CD4-positive, alpha-beta T cell treated with Interleukin-4 for 4 hours (primary cell): ENCODE data around the gene DAB1.
"Not testable (repeated sequence)": the region's sequence is repeated elsewhere in the genome, so short reads cannot be mapped to it uniquely, and the experiment has no call there.

ENCODE experiments used
- DNase-seq: peaks from one replicate; pipeline ENCODE4 v3.0.0-alpha.2; 2020

The DAB1 gene

DNA sequence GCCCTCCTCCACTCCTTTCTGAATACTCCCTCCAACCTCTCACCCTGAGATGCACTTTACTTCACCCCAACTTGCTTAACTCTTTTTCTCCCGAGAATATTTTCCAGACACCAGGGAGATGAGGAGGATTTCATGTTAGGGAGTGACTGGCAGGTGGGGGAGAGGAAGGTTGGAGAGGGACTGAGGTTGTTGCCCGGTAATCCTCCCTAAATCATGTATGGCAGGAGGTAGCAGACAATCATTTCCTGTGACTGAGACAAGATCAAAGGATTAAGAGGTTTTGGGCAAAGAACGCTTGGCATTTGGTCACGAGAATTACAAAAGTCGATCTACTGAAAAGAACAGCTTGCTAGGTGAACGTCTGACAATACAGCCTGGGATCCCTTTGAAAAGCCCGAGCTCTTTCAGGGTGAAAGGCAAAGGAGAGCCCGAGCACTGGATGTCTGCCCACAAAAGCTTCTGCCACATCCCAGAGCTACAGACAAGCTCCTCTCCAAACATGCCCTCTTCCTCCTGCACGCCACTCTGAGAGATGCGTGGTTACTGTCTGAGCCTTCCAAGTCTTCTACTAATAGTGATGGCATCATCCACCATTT is 154.1 kb downstream of the DAB1 start:
- DNase-seq, result no peak

DNA sequence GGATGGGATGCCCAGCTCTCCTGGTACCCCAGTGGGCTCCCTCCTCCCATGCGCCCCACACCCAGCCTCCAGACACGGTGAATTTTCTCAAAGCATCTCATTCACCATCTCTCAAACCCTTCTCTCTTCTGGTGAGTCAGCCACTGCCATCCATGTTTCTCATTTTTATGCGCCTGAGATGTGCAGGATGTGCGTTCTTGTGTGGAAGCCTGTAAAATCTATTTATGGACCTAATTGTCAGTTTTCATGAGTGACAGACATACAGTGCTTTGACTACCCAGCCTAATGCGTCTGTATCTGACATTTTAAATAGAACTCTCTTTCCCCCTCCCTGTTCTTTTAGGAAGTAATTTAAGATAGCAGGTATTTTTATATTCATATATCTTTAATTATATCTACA is 158.8 kb downstream of the DAB1 start:
- DNase-seq, result no peak

DNA sequence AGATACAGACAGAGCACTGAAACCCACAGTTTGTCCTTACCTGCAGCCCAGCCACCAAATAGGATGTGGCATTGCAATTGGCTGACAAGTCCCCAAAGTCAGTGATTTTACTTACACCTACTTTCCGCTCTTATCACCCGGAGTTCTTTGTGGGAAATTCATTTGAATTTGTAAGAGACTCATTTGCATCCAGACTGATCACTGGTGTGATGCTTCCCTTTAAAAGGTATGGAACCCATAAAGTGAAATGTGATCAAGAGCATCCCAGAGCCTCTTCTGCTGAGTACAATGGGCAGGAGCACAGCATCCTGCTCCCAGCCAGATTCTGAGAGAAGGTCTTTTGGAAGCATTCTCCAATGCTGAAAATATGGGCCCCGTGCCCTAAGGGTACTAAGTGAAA is 161.4 kb downstream of the DAB1 start:
- DNase-seq, result no peak

DNA sequence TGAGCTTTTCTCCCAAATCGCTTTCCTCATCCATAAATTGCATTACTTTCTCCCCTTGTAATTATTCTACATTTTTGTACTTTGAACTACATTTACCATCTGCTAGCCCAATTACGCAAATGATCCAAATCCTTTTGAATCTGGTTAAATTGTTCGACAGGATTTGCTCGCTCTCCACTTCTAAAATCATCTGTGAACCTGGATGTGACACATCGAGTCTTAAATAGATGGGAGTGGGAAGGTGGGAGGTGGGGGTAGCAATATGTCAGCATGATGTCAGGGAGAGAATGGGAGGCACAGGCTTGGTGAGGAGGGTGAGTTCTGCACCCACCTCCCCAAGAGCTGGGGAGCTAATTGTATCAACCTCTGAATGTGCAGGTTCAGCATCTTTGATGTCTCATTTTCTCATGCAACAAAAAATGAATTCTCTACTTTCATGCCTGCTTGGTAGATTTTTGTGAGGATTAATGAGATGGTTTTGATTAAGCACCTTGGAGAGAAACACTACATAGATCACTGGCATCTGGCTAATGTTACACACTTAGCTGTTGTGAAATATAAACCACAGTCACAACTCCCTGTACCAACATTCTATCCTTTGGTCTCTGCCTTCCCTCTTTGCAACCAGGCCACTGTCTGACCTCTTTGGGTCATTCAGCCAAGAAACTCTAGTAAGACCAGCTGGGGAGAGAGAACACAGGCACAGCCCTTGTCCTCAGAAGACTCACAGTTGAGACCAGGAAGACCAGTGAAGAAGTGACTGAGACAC is 165.1 kb downstream of the DAB1 start:
- no peak for DNase-seq

DNA sequence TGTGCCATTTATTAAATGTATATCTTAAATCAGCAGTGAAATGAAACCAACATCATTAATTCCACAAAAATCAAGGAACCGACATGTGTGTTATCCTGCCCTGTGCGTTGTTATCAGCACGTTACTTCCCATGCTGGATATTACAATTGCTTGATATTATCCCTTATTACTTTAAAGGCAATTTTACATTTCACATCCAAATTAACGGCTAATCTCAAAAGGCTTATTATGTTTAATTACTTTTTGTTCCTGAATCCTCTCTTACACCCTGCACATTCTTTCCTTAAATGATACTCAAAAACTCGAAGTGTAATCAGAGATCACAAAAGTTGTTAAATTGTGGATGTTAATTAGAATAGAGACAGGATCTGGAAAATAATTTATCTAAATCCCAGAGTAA is 167.9 kb downstream of the DAB1 start:
- no peak for DNase-seq

DNA sequence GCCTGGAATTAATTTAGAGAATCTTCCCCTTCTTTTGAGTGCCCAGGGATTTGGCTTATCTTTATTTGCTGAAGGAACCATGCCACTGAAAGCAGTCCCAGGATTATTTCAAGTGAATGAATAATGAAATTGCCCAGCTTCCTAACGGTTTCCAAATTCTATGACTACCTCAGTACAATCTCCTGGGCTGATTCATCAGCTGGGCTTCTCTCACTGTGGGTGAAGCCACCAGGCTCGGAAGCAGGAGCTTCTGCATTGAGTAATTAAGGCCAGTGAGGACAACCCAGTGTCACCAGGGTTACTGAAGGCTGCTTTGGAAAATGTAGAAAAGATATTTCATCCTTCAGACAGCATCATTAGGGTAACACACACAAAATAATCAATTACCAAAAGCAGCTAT is 169.8 kb downstream of the DAB1 start:
- no peak for DNase-seq

DNA sequence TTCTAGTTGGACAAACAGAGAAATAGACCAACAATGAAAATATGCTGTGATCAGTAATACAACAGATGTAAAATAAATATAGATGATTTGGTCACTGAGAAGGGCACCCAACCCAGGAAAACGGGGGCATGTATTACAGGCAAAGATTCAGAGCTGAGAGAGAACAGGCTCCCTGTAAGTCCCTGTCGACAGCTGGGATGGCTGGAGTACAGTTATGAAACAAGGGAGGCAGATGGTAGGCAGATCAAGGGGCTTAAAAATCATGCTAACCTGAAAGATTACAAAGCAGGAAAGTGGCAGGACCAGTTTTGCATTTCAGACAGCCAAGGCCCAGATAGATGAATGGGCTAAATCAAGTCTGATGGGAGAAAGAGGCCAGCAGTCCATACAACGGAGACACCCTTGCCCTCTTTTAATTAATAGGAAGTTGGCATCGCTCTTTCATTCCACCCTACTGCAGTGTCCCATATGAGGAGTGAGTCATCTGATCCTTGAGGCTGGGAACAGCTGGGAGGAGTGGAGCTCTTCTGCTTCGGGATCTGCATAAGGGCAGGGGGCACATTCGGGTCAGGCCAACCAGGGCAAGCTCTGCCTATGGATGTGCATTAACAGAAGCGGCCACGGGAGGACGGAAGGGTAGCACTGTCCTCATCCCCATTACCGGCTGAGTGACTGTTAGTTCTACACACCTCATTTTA is 171.1 kb downstream of the DAB1 start:
- no peak for DNase-seq

DNA sequence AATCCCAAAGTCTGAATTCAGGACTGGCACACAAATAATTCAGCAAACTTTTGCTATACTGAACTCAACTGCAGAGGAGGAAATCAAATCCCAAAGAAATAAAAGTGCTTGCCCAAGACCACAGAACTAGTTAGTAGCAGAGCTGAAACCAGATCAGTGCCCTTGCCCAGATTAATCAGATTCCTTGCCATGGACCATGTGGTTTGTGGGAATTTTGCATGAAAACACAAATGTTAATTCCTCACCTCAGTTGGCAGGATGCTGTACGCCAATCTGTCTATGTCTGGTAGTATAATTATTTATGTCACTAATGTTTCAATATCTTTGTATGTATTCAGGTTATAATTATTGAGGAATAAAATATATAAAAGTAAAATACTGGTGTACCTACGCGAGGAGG is 173.8 kb downstream of the DAB1 start:
- no peak for DNase-seq

DNA sequence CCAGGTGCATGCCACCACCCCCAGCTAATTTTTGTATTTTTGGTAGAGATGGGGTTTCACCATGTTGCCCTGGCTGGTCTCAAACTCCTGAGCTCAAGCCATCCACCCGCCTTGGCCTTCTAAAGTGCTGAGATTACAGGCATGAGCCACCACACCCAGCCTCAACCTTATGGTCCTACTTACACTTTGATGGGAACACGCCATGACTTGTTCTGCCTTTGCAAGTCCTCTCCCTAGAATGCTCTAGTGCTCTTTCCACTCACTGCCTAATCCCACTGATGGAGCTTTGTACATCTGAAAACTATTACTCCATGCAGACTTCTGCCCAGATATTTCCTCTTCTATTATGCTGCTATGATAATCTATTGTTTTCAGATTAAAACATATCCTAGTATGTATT is 174.3 kb downstream of the DAB1 start:
- DNase-seq, result no peak

DNA sequence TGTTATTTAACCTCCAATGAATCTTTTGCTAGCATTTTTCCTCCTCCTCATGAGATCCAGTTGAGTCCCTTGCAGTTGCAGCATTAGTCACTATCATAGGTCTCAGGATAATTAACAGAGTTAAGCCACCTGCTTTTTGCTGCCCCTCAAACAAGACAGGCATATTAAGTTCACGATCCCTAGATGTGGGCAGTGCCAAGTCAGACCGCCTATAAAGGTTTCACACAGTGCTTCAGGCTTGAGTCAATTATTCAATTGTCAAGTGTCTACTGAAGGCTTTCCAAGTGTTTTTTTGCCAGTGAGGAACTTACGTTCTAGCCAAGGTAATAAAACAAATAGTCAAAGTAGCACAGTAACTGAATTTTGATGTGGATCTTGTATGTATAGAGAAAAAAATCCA is 175.0 kb downstream of the DAB1 start:
- no peak for DNase-seq

DNA sequence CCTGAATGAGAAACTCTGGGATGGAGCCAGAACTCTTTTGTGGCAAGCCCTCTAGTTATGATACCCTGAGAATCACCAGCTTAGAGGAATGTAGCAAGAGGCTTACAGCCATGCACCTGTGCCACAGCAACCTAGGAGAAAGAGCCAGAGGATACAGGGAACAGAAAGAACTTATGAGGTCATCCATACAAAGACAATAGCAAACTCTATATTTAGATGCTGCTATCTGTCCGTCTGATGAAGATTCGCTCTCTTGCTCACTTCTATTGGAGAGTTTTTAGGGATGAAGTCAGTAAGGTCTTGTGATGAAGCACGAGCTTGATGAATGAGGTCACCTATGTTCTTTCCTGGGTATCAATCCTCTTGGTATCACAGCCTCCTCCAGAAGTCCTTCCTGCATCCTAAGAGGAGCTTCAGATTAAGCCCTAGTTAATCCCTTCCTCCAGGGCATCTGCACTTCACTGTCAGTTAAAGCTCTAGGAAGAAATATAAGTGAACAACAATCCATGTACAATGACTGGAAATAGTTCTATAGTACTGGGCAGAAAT is 185.6 kb downstream of the DAB1 start:
- no peak for DNase-seq

DNA sequence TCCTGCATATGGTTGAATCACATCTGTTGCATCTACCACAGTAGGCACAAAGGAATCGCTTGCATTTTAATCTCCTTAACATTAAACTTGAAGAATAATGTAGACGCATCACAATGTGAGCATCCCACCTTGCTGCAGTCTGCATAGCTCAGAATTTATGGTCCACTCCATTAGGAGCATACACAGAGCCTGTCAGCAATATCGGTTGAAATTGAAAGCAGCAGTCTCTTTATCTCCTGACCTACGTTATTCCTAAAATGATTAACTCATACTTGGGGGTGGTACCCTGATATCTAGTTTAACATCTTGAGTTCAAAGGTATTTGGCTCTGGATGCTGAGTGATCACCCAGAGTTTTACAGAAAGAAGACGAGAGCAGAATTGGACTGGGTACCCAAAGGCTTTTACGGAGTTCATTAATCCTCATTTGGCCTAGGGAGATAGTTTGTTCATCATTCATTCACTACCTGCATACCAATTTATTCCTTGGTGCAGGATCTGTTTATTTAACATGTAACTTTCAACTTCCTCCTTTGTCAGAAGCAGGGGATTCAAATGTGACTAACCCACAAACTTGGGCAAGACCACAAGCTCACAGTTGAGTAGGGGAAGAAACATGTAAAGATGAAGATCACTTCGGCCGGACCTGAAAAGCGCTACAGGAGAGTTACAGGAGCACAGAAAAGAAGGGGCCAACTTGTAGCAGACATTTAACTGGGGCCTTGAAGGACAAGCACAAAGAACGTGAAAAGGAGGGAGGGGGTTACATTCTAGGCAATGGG is 187.9 kb downstream of the DAB1 start:
- DNase-seq, result no peak

DNA sequence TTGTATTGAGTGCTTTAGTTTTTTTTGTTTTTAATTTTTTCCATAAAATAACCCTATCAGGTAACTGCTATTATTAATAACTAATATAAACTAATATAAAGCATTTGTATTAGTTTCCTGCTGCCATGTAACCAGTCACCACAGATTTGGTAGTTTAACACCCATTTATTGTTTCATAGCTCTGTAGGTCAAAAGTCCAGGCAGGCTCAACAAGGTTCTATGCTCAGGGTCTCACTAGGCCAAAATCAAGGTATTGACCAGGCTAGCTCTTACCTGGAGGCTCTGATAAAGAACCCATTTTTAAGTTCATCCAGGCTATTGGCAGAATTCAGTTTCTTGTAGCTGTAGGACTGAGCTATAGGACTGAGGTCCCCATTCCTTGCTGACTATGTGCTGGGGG is 189.4 kb downstream of the DAB1 start:
- DNase-seq, result no peak

DNA sequence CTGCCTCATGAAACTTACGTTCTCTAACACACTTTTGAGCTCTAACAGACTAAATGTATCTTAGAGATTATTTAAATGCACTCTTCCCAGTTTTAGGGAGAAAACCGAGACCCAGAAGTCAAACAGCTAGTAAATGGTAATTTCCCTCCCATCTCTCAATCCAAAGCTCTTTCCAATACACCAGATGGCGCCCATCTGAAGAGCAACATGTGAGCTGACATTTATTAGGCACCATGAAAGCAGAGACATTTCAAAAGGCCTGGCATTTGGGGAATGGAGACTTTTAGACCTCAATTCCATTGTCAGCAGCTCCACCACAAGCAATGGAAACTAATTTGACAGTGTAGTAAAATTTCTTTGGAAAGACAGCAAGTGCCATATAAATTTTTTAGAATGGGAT is 191.4 kb downstream of the DAB1 start:
- DNase-seq, result no peak

DNA sequence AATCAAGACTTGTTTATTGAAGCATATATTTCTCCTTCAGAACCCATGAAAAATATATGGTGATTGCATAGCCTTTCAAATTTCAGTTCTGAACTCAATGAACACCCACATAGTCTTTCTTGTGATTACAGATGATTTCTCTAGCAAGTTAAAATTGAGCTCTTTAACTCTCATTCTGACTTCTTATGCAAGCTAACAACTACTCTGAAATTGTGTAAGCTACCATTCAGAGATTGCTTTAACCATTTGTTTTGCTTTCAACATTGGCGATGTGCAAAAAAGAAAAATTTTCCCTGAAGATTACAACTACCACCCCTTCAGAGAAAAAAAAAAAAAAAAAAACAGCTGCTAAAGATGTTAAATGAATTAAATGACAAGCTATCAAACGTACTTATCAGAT is 193.9 kb downstream of the DAB1 start:
- no peak for DNase-seq

DNA sequence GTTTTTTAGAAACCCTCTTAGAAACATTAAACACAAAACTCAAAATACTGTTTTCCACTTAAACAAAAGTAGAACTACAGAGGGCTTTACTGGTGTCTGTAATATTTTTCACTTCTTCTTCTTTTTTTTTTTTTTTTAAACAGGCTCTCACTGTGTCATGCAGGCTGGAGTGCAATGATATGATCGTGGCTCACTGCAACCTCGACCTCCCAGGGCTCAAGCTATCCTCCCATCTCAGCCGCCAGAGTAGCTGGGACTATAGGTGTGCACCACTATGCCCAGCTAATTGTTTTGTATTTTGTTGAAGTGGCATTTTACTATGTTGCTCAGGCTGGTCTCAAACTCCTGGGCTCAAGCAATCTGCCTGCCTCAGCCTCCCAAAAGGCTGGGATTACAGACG is 194.8 kb downstream of the DAB1 start:
- no peak for DNase-seq

DNA sequence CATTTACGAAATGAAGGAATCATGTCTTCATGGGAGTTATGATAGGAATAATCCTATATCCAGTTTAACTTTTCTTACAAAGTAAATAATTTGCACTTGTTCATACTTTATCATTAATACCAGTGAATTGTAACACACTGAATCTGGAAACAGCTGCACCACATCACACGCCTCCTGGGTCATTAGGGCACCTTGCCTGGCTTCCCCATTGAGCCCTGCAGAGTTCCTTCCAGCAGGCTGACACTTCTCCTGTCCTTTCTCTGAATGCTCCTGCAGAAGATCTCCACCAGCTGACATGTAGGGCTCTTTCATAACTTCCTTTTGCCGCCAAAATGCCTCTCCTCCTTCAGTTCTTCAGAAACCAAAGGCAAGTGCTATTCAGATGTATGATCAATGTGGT is 201.1 kb downstream of the DAB1 start:
- no peak for DNase-seq

DNA sequence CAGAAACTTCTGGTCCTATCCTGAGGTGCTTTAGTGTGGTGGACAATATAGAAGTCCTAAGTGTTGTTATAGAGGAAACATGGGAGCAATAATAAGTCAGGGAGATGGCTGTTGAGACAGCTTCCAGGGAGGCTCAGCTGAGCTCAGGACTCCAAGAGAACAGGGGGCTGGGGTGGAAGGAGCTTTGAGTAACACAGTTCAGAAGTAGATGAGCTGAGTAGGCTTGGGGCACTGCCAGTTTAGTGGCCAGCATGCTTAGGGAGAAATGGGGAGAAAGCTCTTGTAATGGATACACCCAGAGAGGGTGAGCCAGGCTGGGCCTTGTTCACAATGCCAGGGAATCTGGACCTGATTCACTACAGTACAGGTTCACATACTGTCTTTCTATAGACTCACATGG is 201.6 kb downstream of the DAB1 start:
- no peak for DNase-seq

DNA sequence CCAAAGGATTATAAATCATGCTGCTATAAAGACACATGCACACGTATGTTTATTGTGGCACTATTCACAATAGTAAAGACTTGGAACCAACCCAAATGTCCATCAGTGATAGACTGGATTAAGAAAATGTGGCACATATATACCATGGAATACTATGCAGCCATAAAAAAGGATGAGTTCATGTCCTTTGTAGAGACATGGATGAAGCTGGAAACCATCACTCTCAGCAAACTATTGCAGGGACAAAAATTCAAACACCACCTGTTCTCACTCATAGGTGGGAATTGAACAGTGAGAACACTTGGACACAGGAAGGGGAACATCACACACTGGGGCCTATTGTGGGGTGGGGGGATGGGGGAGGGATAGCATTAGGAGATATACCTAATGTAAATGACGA is 203.0 kb downstream of the DAB1 start:
- DNase-seq, result not testable (repeated sequence)

DNA sequence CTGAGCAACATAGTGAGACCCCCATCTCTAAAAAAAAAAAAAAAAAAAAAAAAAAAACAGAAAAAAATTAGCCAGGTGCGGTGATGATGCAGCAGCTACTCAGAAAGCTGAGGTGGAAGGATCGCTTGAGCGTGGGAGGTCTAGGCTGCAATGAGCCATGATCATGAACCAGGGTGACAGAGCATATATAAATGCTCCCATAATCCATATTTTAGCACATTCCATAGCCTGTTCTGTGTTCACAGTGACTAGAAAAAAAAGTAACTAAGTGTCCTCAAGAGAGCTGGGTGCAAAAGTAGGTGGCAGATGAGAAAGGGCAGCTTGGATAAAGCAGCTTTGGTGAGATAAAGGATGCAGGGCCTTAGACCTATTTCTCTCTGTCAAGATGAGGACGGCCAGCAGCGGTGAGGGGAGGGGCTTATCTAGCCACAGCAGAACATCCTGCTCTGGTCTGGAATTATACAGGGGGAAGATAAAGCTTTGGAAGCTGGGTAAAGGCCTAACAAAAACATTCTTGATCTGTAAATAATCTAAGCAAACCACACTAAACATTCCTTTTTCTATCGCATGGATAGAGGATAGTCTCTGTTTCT is 205.3 kb downstream of the DAB1 start:
- no peak for DNase-seq

DNA sequence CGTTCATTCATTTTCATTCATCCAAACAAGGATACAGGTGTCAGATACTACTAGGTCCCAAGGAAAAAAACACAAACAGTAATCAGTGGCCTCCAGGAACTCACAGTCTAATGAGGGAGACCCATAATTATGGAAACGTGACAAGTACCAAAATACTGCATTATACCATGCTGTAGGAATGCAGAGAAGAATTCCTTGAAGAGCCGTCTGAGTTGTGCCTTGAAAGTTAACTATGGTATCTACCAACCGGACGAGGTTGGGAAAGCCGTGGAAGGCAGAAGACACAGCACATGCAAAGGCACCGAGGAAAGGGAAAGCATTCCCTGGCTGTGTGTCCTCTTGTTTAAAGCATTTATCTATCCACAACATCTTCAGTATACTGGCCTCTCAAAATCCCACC is 206.0 kb downstream of the DAB1 start:
- DNase-seq, result no peak

DNA sequence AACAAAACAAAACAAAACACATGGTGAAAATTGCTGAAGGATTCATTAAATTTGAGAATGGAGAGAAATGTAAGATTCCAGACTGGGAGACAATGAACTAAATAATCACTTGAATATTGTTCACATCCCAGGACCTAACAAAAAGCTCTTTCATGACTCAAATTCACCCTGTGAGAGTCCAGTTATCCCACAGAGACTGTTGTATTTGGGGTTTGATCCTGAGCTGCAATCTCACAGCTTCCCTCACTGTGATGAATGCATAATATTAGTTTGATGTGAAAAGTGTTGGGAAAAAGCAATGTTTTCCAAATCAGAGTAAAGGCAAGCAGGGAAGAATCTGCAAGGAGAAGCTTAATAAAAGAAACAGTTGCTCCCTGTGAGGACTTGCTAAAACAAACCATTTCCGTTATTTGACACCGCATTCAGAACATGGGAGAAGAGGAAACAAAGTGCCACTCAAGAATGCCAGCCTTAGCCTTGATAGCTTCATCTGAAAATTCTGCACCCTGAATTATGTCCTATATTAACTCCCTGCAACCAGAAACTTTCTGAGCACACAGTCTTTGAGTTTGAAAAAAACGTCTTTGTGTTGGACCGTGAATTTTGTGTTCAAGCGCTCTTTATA is 208.8 kb downstream of the DAB1 start:
- DNase-seq, result no peak
